GM19099 (cell line): Measurements from ENCODE around the gene CASKIN2.

Source experiments
- POLR2A ChIP-seq: IDR thresholded peaks from 3 replicates; pipeline ENCODE4 v1.6.1; 2011; ENCODE audit warnings: low read depth; ENCODE audit not compliant: insufficient read length; ENCODE audit errors: extremely low read depth

Gene CASKIN2

GRCh38 chr17:75515496-75516254 is at the start of gene CASKIN2:
TSS of gene CASKIN2 (minus strand) at chr17:75515537. CDS start at chr17:75513804, 1,733 bp downstream.
- no peak for TF ChIP-seq POLR2A

DNA sequence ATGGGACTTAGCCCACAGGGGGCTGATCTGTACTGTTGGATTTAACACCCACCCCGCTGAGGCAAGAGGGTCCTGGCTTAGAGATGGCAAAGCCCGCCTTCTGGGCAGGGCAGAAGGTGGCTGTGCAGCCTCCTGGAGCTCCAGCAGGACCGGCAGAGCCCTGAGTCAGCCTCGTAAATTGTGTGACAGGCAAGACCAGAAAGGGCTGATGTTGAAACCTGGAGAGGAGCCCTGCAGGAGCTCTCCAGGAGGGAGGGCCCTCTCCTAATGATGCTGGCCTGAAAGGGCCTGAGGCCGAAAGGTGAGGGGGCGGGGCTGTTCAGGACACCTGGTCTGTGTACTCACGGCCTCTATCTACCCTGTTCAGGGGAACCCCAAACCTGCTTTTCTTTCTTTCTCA is 49.7 kb upstream of the CASKIN2 start:
- no peak for TF ChIP-seq POLR2A

DNA sequence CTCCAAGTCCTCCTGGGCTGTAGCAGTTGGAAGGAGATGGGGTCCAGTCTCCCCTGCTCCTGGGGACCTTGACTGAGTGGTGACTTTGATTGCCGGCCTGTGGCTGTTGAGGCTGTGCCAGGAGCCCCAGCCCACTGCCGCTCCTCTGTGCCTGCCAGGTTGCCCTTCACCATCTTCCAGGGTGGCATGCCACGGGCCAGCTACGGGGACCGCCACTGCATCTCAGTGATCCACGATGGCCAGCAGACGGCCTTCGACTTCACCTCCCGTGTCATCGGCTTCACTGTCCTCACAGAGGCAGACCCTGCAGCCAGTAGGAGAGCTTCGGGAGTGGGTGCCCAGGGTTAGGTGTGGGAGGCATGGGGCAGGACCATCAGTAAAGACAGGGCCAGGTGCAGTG is 48.9 kb upstream of the CASKIN2 start:
- no peak for TF ChIP-seq POLR2A

GRCh38 chr17:75563063-75563758 is 47.9 kb upstream of the CASKIN2 start:
- TF ChIP-seq POLR2A = no peak

GRCh38 chr17:75561927-75562603 is 46.7 kb upstream of the CASKIN2 start:
- TF ChIP-seq POLR2A = no peak

- no peak for TF ChIP-seq POLR2A
These were observed 44.7 kb upstream of the CASKIN2 start for GRCh38 chr17:75559958-75560533.

DNA sequence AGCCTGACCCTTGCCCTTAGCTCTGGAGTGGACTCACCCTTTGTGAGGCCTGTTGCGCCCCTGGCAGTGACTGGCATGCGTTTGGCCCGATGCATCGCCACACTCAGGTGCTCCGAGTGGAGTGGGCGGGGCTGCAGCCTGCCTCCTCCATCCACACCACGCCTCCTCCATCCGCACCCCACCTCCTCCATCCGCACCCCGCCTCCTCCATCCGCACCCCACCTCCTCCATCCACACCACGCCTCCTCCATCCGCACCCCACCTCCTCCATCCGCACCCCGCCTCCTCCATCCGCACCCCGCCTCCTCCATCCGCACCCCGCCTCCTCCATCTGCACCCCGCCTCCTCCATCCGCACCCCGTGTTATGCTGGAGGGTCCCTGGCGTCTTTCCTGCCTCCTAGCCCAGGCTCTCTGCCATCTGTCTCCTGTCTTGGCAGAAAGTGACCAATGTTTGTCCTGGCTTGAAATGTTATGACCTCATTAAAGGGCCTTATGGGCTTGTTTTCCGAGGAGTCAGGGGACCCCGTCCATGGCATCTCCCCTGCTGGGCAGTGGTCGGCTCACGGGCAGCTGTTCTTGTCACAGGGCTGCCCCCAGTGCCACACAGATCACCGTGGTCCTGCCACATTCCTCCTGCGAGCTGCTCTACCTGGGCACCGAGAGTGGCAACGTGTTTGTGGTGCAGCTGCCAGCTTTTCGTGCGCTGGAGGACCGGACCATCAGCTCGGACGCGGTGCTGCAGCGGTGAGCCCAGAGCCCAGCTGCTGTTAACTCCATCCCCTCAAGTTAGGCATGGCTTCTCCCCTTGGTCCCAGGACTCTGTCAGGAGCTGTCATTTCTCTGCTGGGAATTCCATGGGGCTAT is 43.6 kb upstream of the CASKIN2 start:
- TF ChIP-seq POLR2A = no peak

DNA sequence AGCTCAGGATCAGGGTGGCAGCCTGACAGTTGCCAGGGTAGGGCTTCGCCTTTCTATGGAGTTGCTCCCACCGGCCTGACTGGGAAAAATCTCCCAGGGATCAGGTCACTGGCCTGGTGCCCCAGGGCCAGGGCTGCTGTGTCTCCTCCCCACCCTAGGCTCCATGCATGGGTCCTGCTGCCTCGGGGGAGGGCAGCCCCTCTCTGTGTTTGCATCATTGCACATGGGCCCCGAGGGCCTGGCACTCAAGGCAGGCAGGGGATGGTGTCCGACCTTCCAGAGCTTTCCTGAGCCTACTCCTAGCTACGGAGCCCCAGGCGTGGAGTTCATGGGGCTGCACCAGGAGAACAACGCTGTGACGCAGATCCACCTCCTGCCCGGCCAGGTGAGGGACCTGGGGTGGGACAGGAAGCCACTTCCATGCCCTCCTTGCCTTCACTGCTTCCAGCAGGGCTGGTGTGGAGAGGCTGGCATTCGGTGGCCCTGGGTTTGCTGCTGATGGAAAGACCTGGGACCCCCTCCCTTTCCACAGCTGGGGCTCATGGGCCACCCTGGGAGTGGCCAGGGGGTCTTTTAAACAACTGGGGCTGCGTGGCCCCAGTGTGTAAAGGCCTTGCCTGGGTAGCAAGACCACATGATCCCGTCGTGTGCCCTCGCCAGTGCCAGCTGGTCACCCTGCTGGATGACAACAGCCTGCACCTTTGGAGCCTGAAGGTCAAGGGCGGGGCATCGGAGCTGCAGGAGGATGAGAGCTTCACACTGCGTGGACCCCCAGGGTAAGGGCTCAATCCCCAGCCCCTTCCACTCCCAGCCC is 42.7 kb upstream of the CASKIN2 start:
- no peak for TF ChIP-seq POLR2A

DNA sequence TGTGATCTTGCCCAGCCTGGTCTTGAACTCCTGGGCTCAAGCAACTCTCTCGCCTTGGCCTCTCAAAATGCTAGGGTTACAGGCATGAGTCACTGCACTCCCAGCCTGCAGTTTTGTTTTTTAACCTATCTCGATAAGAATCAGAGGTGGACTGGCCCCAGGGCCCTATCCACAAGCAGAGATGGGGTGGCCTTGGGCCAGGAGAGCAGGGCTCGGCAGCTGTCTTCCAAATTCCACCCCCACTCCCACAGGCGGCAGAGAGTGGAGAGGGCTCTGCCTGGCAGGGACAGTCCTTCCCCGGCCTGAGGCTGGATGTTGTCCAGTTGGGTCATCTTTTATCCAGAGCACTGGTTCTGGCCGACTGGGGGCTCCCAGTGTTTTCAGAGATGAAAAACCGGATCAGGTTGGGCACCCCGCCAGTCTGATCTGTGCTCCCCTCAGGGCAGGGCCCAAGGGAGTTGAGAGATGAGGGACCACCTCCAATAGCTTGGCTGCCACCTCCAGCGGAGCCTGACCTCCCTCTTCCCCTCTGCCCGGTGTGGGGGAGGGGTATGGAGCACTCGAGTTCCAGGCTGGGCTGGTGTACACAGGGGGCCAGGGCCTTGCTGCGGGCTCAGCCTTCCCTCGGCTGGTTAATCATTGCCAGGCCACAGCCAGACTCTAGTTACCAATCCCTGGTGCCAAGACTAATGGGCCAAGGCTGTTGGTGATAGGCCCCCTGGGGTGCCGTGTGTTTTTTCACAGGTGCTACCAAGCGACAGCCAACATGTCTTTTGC is 41.9 kb upstream of the CASKIN2 start:
- TF ChIP-seq POLR2A = no peak

GRCh38 chr17:75555679-75556153 is 40.4 kb upstream of the CASKIN2 start:
- no peak for TF ChIP-seq POLR2A

DNA sequence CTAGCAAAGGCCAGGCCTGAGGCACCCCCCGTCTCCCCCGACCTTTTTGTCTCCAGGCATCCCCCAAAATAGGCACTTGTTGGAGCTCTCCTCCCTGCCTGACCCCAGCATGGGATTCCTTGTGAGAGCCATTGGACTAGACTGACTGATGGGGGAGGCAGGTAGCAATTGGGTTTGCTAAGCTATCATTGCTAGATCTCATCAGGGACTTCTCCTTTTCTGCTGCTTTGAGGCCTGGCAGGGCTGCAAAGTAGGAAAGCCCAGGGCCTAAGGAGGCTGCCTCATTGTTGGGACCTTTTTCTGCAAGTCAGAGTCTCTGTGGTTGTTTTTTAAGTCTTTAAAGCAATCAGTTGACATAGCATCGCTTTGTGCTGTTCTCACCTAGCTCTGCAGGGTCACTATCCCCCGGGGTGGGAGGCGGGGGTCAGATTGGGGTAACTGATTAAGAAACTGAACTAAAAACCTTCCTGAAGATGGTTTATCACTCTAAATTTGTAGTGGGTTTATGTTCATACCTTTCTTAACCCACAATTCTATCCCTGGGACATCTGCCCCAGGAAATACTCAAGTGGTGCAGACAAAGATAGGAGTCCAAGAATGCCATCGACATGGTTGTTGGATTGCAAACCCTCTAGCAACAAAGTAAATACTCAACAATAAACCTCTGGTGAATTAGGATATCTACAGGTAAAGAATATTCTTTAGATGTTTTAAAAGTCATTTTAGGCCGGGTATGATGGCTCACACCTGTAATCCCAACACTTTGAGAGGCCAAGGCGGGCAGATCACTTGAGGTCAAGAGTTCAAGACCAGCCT is 38.2 kb upstream of the CASKIN2 start:
- no peak for TF ChIP-seq POLR2A
